AG10803 (cell line): Measurements from ENCODE around the gene PYDC1.

Experiments used
- DNase-seq: peaks from one replicate; pipeline ENCODE4 v3.0.0; 2010; ENCODE audit warnings: low read depth
- H3K4me3 ChIP-seq: 2 replicates; pipeline ENCODE4 v1.5.1; 2011; ENCODE audit warnings: mild to moderate bottlenecking, low read length, control low read depth
- TF ChIP-seq, protein P1 (sequence below): conservative IDR thresholded peaks from 2 replicates; pipeline ENCODE4 v1.5.1; 2011; ENCODE audit warnings: mild to moderate bottlenecking, low read length, control low read depth, inconsistent platforms

The PYDC1 gene

DNA sequence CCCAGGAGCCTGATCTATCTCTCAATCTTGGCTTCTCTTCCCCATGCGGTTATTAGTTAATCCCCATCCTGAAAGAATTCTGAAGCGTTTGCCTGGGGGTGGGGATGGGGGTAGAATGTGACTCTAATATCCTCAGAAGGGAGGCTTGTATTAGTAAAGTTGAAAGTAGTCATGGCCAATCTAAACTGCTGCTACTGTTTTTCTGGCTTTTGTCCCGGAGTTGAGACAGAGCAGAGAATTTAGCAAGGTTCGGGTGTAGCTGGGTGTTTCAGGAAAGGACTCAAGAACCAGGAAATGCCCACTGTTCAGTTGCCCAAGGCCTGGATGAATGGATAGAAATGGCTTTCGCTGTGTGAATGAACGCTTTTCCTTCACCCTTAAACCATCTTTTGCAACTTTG lies 25.3 kb upstream of the PYDC1 start:
- no peak overlapping the region for H3K4me3 ChIP-seq
- TF ChIP-seq, protein P1, sequence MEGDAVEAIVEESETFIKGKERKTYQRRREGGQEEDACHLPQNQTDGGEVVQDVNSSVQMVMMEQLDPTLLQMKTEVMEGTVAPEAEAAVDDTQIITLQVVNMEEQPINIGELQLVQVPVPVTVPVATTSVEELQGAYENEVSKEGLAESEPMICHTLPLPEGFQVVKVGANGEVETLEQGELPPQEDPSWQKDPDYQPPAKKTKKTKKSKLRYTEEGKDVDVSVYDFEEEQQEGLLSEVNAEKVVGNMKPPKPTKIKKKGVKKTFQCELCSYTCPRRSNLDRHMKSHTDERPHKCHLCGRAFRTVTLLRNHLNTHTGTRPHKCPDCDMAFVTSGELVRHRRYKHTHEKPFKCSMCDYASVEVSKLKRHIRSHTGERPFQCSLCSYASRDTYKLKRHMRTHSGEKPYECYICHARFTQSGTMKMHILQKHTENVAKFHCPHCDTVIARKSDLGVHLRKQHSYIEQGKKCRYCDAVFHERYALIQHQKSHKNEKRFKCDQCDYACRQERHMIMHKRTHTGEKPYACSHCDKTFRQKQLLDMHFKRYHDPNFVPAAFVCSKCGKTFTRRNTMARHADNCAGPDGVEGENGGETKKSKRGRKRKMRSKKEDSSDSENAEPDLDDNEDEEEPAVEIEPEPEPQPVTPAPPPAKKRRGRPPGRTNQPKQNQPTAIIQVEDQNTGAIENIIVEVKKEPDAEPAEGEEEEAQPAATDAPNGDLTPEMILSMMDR, result no peak
- DNase-seq, result peak; percentile 1

DNA sequence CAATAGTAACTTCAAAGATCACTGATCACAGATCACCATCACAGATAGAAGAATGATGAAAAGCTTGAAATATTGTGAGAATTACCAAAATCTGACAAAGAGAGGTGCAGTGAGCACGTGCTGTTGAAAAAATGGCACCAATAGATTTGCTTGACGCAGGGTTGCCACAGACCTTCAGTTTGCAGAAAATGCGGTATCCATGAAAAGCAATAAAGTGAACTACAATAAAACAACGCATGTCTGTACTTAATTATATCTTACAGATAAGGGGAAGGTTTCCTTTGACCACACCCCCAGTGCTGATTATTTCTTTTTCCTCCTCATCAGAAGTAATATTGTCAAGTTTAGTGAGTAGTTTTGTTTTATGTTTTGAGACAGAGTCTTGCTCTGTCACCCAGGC lies 21.1 kb upstream of the PYDC1 start:
- TF ChIP-seq, protein P1, result no peak
- H3K4me3 ChIP-seq, result no peak overlapping the region
- DNase-seq, result no peak

DNA sequence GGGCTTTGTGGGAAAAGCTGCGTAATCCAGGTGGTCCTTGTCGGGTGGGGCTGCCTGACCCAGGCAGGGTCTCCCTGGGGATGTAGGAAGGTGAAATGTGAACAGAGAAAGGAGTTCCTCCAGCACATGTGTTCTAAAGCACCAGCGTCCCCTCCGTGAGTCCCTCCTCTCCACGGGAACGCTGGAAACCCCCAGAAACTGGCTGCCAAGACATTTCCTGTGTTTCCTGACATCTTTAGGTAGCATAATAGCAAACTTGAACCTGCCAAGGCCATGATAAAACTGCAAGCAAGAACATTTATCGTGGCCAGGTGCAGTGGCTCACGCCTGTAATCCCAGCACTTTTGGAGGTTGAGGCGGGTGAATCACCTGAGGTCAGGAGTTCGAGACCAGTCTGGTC lies 12.6 kb upstream of the PYDC1 start:
- H3K4me3 ChIP-seq, result no peak overlapping the region
- TF ChIP-seq, protein P1, result no peak
- no peak for DNase-seq

DNA sequence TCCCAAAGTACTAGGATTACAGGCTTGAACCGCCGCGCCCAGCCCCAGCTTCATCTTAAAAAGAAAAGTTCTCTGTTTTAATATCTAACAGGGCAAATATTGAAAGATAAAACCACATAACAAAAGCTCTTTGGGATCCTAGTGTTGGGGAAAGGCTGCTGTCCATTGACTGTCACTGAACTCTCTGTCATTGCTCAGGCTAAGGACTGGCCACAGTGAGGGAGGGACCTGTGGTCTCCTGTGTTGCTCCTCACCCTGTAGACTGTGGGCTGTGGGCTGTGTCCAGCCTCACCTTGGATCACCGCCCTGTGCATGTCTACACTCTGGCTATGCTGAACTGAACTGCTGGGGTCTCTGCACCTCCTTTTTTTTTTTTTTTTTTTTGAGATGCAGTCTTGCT lies 11.3 kb upstream of the PYDC1 start:
- no peak overlapping the region for H3K4me3 ChIP-seq
- TF ChIP-seq, protein P1, result no peak
- DNase-seq, result no peak

DNA sequence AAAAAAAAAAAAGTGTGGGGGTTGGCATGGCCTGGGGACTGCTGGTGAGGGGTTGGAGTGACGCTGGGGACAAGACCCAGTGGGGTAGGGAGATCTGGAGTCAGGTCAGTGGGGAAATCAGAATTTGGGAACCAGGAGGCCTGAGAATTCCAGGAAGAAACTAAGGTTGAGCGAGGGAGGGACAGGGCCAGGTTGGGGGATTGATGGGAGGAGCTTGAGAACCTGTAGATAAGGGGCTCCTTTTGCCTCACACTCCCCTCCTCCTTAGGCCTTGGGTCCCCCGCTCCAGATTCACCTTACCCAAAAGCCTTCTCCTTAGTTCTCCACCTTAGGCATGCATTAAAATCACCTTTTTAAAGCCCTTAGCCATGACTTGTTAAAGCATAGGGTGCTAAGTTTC lies 8.3 kb upstream of the PYDC1 start:
- no peak overlapping the region for H3K4me3 ChIP-seq
- TF ChIP-seq, protein P1, result no peak
- no peak for DNase-seq

DNA sequence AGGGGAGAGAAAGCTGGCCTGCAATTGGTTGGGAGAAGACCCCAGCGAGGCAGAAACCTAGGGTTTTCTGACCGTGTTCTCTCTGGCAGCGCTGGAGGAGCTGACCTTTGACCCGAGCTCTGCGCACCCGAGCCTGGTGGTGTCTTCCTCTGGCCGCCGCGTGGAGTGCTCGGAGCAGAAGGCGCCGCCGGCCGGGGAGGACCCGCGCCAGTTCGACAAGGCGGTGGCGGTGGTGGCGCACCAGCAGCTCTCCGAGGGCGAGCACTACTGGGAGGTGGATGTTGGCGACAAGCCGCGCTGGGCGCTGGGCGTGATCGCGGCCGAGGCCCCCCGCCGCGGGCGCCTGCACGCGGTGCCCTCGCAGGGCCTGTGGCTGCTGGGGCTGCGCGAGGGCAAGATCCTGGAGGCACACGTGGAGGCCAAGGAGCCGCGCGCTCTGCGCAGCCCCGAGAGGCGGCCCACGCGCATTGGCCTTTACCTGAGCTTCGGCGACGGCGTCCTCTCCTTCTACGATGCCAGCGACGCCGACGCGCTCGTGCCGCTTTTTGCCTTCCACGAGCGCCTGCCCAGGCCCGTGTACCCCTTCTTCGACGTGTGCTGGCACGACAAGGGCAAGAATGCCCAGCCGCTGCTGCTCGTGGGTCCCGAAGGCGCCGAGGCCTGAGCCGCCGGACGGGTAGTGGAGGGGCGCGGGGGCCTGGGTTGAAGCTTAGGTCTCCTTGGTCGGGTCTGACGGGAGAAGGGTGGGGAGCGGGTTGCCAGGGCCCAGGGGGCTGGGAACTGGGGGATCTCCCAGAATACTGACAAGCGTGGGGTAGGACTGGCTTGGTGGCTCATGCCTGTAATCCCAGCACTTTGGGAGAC lies 7.4 kb upstream of the PYDC1 start:
- TF ChIP-seq, protein P1, result no peak
- no peak for DNase-seq
- H3K4me3 ChIP-seq, result no peak overlapping the region

DNA sequence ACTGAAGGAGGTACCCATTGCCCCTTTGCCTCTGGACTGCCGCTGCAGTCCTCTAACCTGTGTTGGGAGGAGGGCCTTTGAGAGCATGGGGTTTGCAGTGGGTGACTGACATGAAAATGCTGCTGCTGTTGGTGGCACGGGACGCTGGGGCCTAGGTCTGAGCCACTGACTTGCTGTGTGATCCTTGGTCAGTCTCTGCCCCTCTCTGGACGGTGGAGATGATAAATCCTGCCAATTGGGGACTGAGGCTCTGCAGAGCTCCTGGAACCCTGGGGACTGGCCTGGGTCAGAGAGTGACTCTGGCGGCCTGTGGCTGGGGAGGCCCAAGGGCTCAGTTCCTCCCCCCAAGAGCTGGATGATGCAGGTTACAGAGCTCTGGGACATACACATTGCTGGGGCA lies 6.1 kb upstream of the PYDC1 start:
- H3K4me3 ChIP-seq, result no peak overlapping the region
- DNase-seq, result no peak
- TF ChIP-seq, protein P1, result no peak
